NCI-H82 treated with DMSO at 0.1 percent for 48 hours (cell line): ENCODE measurements around the gene AREL1.
"Not testable (repeated sequence)": the region's sequence is repeated elsewhere in the genome, so short reads cannot be mapped to it uniquely, and the experiment has no call there.

Experiments
- DNase-seq: peaks from one replicate; lab custom pipeline; 2025; ENCODE audit not compliant: unreplicated experiment; lab: John Stamatoyannopoulos, UW

The AREL1 gene, protein sequence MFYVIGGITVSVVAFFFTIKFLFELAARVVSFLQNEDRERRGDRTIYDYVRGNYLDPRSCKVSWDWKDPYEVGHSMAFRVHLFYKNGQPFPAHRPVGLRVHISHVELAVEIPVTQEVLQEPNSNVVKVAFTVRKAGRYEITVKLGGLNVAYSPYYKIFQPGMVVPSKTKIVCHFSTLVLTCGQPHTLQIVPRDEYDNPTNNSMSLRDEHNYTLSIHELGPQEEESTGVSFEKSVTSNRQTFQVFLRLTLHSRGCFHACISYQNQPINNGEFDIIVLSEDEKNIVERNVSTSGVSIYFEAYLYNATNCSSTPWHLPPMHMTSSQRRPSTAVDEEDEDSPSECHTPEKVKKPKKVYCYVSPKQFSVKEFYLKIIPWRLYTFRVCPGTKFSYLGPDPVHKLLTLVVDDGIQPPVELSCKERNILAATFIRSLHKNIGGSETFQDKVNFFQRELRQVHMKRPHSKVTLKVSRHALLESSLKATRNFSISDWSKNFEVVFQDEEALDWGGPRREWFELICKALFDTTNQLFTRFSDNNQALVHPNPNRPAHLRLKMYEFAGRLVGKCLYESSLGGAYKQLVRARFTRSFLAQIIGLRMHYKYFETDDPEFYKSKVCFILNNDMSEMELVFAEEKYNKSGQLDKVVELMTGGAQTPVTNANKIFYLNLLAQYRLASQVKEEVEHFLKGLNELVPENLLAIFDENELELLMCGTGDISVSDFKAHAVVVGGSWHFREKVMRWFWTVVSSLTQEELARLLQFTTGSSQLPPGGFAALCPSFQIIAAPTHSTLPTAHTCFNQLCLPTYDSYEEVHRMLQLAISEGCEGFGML

DNA sequence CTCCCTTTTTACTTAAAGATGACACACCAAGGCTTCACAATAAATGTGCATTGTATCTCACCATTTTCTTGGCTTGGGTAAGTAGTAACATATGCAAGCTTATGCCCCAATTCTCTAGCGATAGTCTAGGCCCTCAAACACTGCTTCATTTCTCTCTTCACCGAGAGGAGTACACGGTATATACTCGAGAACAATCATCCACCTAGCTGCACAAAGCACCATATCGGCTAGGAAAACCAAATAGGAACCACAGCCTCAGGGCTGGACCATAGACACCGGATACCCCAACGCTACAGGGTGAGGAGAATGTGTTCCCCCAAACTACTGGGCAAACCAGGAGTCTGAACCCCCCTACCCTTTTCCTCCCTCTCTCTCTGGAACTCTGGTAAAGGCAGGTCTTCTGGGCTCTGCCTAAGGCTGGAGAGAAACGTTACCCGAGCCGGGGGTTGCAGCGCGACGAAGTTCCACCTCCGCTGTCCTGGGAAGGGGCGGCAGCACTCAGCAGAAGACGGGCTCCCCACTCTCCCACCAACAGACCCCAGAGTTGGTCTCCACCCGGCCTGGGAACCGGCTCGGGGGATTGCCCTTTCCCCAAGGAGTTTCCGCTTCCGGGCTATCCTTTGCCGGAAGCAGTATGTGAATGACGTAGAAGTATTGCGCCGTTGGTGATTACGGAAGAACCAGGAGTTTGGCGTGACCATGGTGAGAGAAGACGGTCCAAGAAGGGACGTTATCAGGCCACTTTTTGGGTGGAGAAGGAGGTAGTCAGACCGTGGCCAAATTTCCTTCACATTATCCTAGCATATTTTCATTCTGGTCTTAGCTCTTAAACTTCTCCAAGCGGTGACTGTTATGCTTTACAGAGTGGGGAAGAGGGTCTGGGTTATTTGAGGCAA, at the start of gene AREL1, which contains the start of gene FCF1:
AREL1 (minus strand) TSS at position 582 of the 896 bp plus-strand sequence. CDS start 27,465 bp downstream, outside the sequence.
FCF1 (plus strand) TSS at position 646 of the 896 bp plus-strand sequence; CDS start at position 700, 54 bp downstream.
- no peak for DNase-seq

- not testable (repeated sequence) for DNase-seq
Observed at GRCh38 chr14:74758505-74758904, 45.6 kb upstream of the AREL1 start.

GRCh38 chr14:74756326-74756725, 43.4 kb upstream of the AREL1 start:
- DNase-seq, result no peak

GRCh38 chr14:74754899-74755298, 42.0 kb upstream of the AREL1 start:
- DNase-seq, result no peak

DNA sequence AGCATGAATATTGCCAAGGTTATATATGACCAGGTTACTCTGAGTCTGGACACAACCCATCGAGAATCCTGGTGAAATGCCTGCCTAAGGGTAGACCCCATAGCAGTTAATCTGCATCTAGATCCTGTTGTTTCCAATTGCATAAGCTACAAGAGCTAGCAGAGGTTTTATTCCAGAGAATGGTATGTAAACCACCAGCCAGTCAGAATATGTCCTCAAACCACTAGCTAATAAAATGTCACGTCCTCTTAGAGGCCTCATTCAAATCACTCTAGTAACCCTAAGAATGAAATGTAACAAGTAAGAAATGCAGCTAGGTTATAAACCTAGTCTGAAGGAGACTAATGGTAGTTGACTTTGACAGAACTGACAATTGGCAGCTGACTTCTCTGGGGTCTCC, 41.3 kb upstream of the AREL1 start:
- DNase-seq, result no peak

DNA sequence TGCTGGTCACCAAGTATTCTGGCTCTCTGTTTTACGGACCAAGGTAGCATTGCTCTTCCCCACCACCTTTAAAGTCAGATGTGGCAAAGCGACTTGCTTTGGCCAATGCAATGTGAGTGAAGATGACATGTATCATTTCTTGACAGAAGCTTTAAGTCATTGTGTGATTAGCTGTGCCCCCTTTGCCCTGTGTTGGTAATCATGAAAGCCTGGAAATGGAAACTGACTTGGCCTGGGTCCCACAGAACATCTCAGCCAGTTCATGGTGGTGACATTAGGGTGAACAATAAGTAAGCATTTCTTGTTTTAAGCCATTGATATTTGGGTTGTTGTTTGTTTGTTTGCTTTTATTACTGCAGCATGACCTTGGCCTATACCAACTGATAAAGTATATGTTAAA, 34.4 kb upstream of the AREL1 start:
- no peak for DNase-seq

DNA sequence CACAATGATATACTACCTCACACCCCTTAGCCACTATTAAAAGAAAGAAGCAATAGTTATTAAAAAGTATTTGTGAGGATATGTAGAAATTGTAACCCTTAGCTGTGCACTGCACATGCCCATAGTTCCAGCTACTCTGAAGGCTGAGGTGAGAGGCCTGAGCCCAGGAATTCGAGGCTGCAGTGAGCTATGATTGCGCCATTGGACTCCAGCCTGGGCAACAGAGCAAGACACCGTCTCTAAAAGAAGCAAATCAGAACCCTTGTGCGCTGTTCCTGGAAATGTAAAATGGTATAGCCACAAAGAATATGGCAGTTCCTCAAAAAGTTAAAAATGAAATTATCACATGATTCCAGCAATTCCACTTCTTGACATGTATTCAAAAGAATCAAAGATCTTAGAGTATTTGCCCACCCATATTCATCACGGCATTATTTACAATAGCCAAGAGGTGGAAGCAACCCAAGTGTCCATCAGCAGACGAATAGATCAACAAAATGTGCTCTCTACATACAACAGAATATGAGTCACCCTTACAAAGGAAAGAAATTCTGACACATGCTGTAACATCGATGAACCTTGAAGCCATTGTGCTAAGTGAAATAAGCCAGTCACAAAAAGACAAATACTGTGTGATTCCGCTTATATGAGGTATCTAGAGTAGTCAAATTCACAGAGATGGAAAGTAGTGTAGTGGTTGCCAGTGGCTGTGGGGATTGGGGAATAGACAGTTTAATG, 26.6 kb upstream of the AREL1 start:
- no peak for DNase-seq

- DNase-seq, result no peak
Observed at GRCh38 chr14:74737753-74738325, 25.0 kb upstream of the AREL1 start.

DNA sequence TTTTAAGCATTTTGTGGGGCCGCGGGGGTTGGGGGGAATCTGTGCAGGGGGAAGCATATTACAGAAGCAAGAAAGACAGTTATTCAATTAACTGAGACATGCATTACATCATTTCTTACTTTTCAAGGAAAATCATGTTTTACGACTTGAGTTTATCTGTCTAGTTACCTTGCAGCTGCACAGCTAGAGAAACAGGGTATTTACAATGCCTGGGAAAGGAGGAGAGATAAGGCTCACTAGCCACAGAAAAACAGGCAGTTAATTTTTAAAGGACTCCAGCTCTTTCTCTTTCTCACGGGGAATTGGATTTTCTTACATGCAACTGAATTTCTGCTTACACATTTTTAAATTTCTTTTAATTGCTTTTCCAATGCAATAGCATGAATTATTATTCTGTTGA, 22.2 kb upstream of the AREL1 start:
- no peak for DNase-seq

DNA sequence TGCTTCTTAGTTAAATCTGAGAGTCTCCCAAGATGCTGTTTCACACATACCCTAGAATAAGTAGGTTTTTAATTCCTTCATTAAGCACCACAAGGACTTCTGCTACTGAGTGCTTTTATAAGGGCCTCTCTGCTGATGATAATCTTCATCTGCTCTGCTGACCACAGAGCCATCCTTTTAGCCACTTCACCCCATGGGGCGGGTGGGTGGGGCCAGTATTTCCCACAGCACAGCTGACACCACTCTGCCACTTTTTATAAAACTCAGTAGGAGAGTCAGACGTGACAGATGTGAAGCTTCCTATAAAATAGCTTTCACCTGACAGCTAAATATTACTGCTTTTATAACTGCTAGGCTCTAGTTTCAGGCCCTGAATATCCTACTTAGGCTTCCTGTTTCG, 20.3 kb upstream of the AREL1 start:
- DNase-seq, result no peak

DNA sequence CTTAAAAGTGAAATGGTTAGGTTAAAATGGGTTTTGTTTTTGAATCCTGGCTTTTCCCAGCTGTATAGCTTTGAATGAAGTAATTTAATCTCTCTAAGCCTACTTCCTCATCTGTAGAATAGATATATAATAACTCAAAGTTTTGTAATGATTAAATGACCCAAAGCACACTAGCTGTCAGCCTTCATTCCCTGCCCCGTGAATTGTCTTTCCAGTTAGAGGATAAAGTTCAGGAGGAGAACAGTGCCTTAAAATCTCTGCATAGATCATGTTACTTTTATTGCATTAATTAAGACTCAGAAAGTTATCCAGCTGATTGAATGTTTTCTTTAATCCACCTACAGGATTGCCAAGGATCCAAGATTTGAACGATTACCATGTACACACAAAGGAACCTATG, 19.5 kb upstream of the AREL1 start:
- DNase-seq, result no peak

GRCh38 chr14:74723134-74723533, 10.3 kb upstream of the AREL1 start:
- DNase-seq, result no peak

DNA sequence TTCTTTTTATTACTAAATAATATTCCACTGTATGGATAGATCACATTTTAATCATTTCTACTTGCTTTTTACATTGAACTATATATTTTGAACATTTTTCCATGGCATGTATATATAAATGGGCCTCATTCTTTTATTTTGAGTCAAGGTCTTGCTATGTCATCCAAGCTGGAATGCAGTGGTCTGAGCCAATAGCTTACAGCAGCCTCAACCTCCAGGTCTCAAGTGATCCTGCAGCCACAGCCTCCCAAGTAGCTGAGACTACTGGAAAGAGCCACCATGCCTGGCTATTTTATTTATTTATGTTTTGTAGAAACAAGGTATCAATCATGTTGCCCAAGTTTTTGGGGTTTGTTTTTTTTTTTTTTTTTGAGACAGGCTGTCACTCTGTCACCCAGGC, 7.6 kb upstream of the AREL1 start:
- no peak for DNase-seq

- DNase-seq, result no peak
Observed at GRCh38 chr14:74713395-74713735, 485 bp upstream of the AREL1 start.

DNA sequence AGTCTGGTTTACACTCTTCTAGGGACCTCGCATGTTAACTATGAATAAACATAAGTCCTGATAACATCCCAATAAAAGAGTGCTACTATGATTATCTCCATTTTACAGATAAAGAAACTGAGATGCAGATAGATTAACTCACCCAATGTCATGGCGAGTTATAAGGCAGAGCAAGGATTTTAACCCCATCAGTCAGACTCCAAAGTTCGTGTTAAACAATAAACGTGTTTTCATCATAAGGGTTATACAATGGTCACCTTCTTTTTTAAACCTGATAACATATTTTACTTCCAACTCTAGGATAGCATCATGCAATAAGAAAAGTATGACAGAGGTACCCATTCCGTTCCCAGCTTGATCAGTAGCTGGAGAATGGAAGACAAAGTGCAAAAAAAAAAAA, 1.2 kb downstream of the AREL1 start:
- DNase-seq, result no peak

GRCh38 chr14:74710480-74710879, 2.4 kb downstream of the AREL1 start:
- no peak for DNase-seq

GRCh38 chr14:74705613-74706500, 7.0 kb downstream of the AREL1 start:
- DNase-seq, result no peak

GRCh38 chr14:74704656-74705055, 8.2 kb downstream of the AREL1 start:
- no peak for DNase-seq

- DNase-seq, result no peak
Observed at GRCh38 chr14:74703043-74703442, 9.8 kb downstream of the AREL1 start.
